HCT116 (cell line): ENCODE results near the gene TCF12. TPM values are rescaled to one million over a fixed set of nuclear protein-coding genes. Genes with fewer than 3 reads are reported as not detected.

ENCODE experiments used
- ATAC-seq: fragments of 200-7000 bp; cut with Tn5 transposase; 2 replicates; pipeline ENCODE4 v1.9.1; 2020; ENCODE audit warnings: mild to moderate bottlenecking, moderate library complexity
- BruUV-seq: library from RNA; stranded (reverse); fragments of 400-500 nt; replicated peaks from 2 replicates; lab custom pipeline; 2021; lab: Mats Ljungman, UMichigan
- CTCF ChIA-PET: fragments of 300-600 bp; sonication (Branson Sonifier 250); formaldehyde crosslinking; loops from one replicate; lab custom pipeline; 2021; ENCODE audit warnings: antibody characterized with exemption; lab: Charles Lee
- POLR2A ChIA-PET: fragments of 300-600, 350-600 bp; sonication (Branson Sonifier 250); formaldehyde crosslinking; loops from one replicate; lab custom pipeline; 2021; ENCODE audit warnings: antibody characterized with exemption; lab: Charles Lee
- RAD21 ChIA-PET, 2 experiments: fragments of 300-600 bp; sonication (Branson Sonifier 250); formaldehyde crosslinking; loops; one replicate each; lab custom pipeline; 2023; ENCODE audit warnings: low total read pairs in 2 of 2; ENCODE audit not compliant: uncharacterized antibody in 2 of 2, unreplicated experiment in 2 of 2, low non-redundant PET in 1 of 2; lab: Charles Lee
- DNase-seq: peaks from one replicate; pipeline ENCODE4 v3.0.0-alpha.2; 2010; ENCODE audit warnings: low read depth, low spot score
- H2AFZ ChIP-seq: fragments of 200-600 bp; shearing (Covaris generic), sonication (generic); 2 replicates; pipeline ENCODE4 v1.6.1; 2017; ENCODE audit warnings: low read depth, mixed run types, mixed read lengths, antibody characterized with exemption, low read length; ENCODE audit not compliant: poor library complexity, severe bottlenecking
- H3K27ac ChIP-seq: 2 replicates; pipeline ENCODE4 v1.5.1; 2012; ENCODE audit warnings: low read depth, low read length
- H3K27me3 ChIP-seq: fragments of 200-600 bp; sonication (generic); 2 replicates; pipeline ENCODE4 v1.6.1; 2016; ENCODE audit warnings: mixed run types, low read length, mixed read lengths; ENCODE audit not compliant: insufficient read depth
- H3K36me3 ChIP-seq, 2 experiments: fragments of 200-500 bp in 1 of 2; fragments of 200-600 bp in 1 of 2; sonication (Bioruptor generic) in 1 of 2; sonication (generic) in 1 of 2; 2 replicates each; pipeline versions ENCODE4 v1.5.1 to v1.6.1; 2014 to 2016; ENCODE audit warnings: low read length in 2 of 2, inconsistent platforms in 1 of 2, mixed read lengths in 1 of 2, mixed run types in 1 of 2; ENCODE audit not compliant: insufficient read depth in 2 of 2, control insufficient read depth in 1 of 2
- H3K4me1 ChIP-seq, 2 experiments: fragments of 200-600 bp in 1 of 2; sonication (generic) in 1 of 2; 2 replicates each; pipeline versions ENCODE4 v1.5.1 to v1.6.1; 2012 to 2017; ENCODE audit warnings: low read length in 2 of 2, inconsistent platforms in 1 of 2, mild to moderate bottlenecking in 1 of 2, mixed read lengths in 1 of 2, mixed run types in 1 of 2, moderate library complexity in 1 of 2; ENCODE audit not compliant: insufficient read depth in 2 of 2, control insufficient read depth in 1 of 2
- H3K4me2 ChIP-seq: fragments of 200-600 bp; sonication (generic); 2 replicates; pipeline ENCODE4 v1.6.1; 2017; ENCODE audit warnings: mixed run types, low read length, mixed read lengths
- H3K4me3 ChIP-seq, 2 experiments: fragments of 200-600 bp in 1 of 2; sonication (generic) in 1 of 2; replicated peaks in 1 of 2; 2 replicates each; pipeline ENCODE4 v1.5.1; 2011 to 2016; ENCODE audit warnings: low read length in 2 of 2, control low read depth in 1 of 2, low read depth in 1 of 2, mild to moderate bottlenecking in 1 of 2, mixed read lengths in 1 of 2, mixed run types in 1 of 2
- H3K79me2 ChIP-seq: fragments of 200-600 bp; sonication (generic); 2 replicates; pipeline ENCODE4 v1.6.1; 2017; ENCODE audit warnings: mild to moderate bottlenecking, mixed run types, low read length, moderate library complexity, mixed read lengths; ENCODE audit not compliant: insufficient read depth
- H3K9ac ChIP-seq: fragments of 200-600 bp; sonication (generic); 2 replicates; pipeline ENCODE4 v1.6.1; 2016; ENCODE audit warnings: low read length, mixed read lengths
- H3K9me2 ChIP-seq: fragments of 200-600 bp; sonication (generic), shearing (Covaris generic); 2 replicates; pipeline ENCODE4 v1.6.1; 2017; ENCODE audit warnings: mixed run types, mild to moderate bottlenecking, moderate library complexity; ENCODE audit not compliant: insufficient read depth
- H3K9me3 ChIP-seq, 2 experiments: fragments of 200-500 bp in 1 of 2; fragments of 200-600 bp in 1 of 2; sonication (Bioruptor generic) in 1 of 2; sonication (generic) in 1 of 2; 2 replicates each; pipeline ENCODE4 v1.6.1; 2014 to 2017; ENCODE audit warnings: low read length in 2 of 2, mixed read lengths in 2 of 2, inconsistent platforms in 1 of 2, low read depth in 1 of 2, mild to moderate bottlenecking in 1 of 2, mixed run types in 1 of 2, moderate library complexity in 1 of 2; ENCODE audit not compliant: control insufficient read depth in 1 of 2, insufficient read depth in 1 of 2
- H4K20me1 ChIP-seq: fragments of 200-600 bp; sonication (generic), shearing (Covaris generic); 2 replicates; pipeline ENCODE4 v1.6.1; 2017; ENCODE audit warnings: mixed run types, mild to moderate bottlenecking, moderate library complexity; ENCODE audit not compliant: insufficient read depth
- ATF3 ChIP-seq: IDR thresholded peaks from 2 replicates; pipeline ENCODE4 v1.6.1; 2012
- CEBPB ChIP-seq: IDR thresholded peaks from 2 replicates; pipeline ENCODE4 v1.6.1; 2012; ENCODE audit warnings: low read depth
- CTCF ChIP-seq, 3 experiments: fragments of 200-600 bp in 1 of 3; sonication (generic) in 1 of 3; IDR thresholded peaks in 2 of 3; conservative IDR thresholded peaks in 1 of 3; 2 replicates each; pipeline ENCODE4 v1.5.1; 2012 to 2017; ENCODE audit warnings: low read depth in 2 of 3, low read length in 2 of 3, antibody characterized with exemption in 1 of 3, borderline replicate concordance in 1 of 3, control low read depth in 1 of 3, mild to moderate bottlenecking in 1 of 3, mixed read lengths in 1 of 3, mixed run types in 1 of 3, moderate library complexity in 1 of 3; ENCODE audit not compliant: insufficient read depth in 1 of 3
- EZH2phosphoT487 ChIP-seq: fragments of 200-600 bp; IDR thresholded peaks from 2 replicates; pipeline ENCODE4 v1.6.1; 2018; ENCODE audit warnings: antibody characterized with exemption, borderline replicate concordance
- MAX ChIP-seq: IDR thresholded peaks from 2 replicates; pipeline ENCODE4 v1.6.1; 2012
- REST ChIP-seq: IDR thresholded peaks from 2 replicates; pipeline ENCODE4 v1.6.1; 2012; ENCODE audit warnings: low read depth
- SIN3A ChIP-seq: IDR thresholded peaks from 2 replicates; pipeline ENCODE4 v1.6.1; 2012; ENCODE audit warnings: low read depth
- SP1 ChIP-seq: IDR thresholded peaks from 2 replicates; pipeline ENCODE4 v1.6.1; 2012; ENCODE audit warnings: low read depth
- SRF ChIP-seq: IDR thresholded peaks from 2 replicates; pipeline ENCODE4 v1.6.1; 2012; ENCODE audit warnings: low read depth
- TCF7L2 ChIP-seq: IDR thresholded peaks from 2 replicates; pipeline ENCODE4 v1.7.0; 2011; ENCODE audit warnings: borderline replicate concordance, inconsistent platforms; ENCODE audit not compliant: insufficient read depth, insufficient read length; ENCODE audit errors: extremely low read depth
- ZBTB33 ChIP-seq: IDR thresholded peaks from 2 replicates; pipeline ENCODE4 v1.6.1; 2011; ENCODE audit warnings: mild to moderate bottlenecking, low read length, moderate library complexity; ENCODE audit not compliant: insufficient replicate concordance; ENCODE audit errors: extremely low read depth
- ZFX ChIP-seq: fragments of 450-650 bp; IDR thresholded peaks from 2 replicates; pipeline ENCODE4 v1.6.1; 2017
- intact Hi-C: fragments of 100-400 bp; cut with micrococcal nuclease; formaldehyde crosslinking; loops from 2 replicates; pipeline ENCODE4 v1.10.0; 2022
- total RNA-seq: library from RNA; stranded (reverse); gene quantifications from one replicate; pipeline ENCODE4 v1.2.1, GENCODE V29; 2021; ENCODE audit not compliant: unreplicated experiment

The TCF12 gene
- total RNA-seq, 1 experiment from 2014 or later: 71.6 TPM

- no peak overlapping the region for H3K4me3 ChIP-seq
- no peaks in the 10 kb centered on the region for H3K27me3 ChIP-seq
- RAD21 ChIA-PET: no interaction called here
- H3K9me2 ChIP-seq: no peaks in the 10 kb centered on the region
- no peak overlapping the region for H2AFZ ChIP-seq
- DNase-seq (no peak), ATAC-seq (no peak)
- H3K9ac ChIP-seq: no peak overlapping the region
- H3K27ac ChIP-seq: no peak overlapping the region
- POLR2A ChIA-PET: no interaction called here
- no peaks in the 10 kb centered on the region for H3K79me2 ChIP-seq
- H3K4me2 ChIP-seq: no peak overlapping the region
- CTCF ChIA-PET: no interaction called here
- no peaks in the 10 kb centered on the region for H4K20me1 ChIP-seq
- no peaks in the 10 kb centered on the region for H3K4me1 ChIP-seq
- intact Hi-C loops: loop anchor here (10.0 kb wide), 1 partner anchor 405 kb away; no protein-coding TSS in a partner anchor
- TF ChIP-seq ATF3 (no peak), MAX (no peak), SP1 (no peak), ZFX (no peak), CTCF (IDR thresholded peaks at IDR 0.05 in 2 of 3, conservative IDR thresholded peaks at IDR 0.05 in 1 of 3; ENCODE audit: borderline replicate concordance in 1 of 3, insufficient read depth in 1 of 3, low read depth in 2 of 3, low read length in 2 of 3) (no peak), ZBTB33 (no peak), CEBPB (no peak), EZH2phosphoT487 (no peak), TCF7L2 (no peak), SIN3A (no peak), SRF (no peak), REST (no peak)
- H3K36me3 ChIP-seq: no peaks in the 10 kb centered on the region
- no peaks in the 10 kb centered on the region for H3K9me3 ChIP-seq
- BruUV-seq: no TSS peak
Measured at GRCh38 chr15:57309856-57310760, 391.7 kb downstream of the TCF12 start.
